ENCODE data around the gene PAX8.
A peak's percentile ranks its signal among the peaks of the same experiment; 100 is the strongest.

PAX8 gene

DNA sequence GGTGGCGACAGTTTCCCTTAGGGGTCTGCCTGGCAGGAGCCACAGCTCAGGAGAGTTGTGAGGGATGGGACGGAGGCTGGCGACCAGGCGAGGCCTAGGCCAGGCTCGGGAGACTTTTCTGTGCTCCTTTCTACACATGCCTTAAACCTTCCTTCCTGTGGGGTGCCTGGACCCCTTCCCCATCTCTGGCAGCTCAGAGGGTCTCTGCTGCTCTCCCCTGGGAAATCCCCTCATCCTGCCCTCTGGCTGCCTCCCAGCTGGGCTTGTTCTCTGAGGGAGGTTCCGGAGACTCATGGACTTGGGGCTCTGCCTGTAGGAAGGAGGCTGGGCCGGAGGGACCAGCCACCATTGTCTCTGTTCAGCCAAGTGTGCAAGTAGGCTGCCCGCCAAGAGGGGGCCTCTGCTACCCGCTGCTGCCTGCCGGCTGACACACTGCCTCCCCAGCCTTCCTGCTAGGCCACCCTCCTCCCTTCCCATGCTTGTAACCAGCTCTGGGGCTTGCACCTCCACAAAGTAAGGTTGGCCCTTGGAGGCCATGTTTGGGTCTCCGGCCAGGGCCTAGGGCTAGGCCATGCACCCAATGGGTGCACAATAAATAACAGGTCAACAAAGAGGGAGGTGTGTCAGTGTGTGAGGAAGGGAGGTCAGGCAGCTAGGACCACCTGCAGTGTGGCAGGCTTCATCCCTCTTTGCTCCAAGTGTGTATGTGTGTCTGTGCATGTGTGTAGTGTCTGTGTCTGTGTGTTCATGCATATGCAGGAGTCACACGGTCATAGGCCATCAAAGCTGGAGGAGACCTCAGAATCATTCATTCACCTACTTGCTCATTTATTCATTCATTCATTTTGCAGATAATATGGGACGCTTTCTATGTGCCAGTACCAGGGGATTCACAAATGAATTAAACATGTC lies 76.2 kb downstream of the PAX8 start:
- DNase-seq: no peak

GRCh38 chr2:113201496-113202304 lies 77.0 kb downstream of the PAX8 start:
- DNase-seq: no peak

GRCh38 chr2:113200736-113201490 lies 77.8 kb downstream of the PAX8 start:
- no peak for DNase-seq

GRCh38 chr2:113200236-113200635 lies 78.5 kb downstream of the PAX8 start:
- no peak for DNase-seq

DNA sequence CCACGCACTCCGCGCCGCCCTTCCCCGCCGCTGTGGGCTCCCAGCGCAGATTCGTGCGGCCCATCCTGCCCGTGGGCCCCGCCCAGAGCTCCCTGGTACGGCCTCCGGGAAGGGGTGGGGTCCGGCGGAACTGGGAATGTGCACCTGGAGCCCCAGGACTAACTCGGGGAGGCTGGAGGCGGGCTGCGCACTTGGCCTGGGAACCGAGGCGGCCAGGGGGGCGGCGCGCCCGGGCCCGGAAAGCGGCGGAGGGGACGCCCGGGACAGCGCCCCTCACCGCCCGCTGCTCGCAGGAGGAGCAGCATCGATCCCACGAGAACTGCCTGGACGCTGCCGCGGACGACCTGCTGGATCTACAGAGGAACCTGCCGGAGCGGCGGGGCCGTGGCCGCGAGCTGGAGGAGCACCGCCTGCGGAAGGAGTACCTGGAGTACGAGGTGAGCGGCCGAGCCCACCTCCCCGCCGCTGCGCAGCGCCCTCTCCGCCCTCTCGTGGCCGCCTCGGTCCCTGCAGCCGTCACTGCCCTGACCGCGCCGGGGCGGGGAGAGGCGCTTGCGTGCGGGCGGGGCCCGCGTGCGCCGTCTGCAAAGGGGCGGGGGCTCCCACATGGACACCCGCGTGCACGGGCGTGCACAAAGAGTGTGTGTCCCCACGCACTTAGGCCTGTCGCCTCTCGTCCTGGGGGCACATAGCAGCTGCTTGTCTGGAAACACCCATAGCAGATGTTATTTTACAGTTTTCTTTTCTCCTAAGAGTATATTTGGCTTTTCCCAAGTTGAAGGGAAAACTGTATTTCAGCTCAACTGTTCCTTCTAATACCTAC lies 79.7 kb downstream of the PAX8 start:
- peak; percentile 72 for DNase-seq

- DNase-seq: no peak
Measured at GRCh38 chr2:113198048-113198789, 80.5 kb downstream of the PAX8 start.

- DNase-seq: no peak
Measured at GRCh38 chr2:113197347-113198047, 81.2 kb downstream of the PAX8 start.

DNA sequence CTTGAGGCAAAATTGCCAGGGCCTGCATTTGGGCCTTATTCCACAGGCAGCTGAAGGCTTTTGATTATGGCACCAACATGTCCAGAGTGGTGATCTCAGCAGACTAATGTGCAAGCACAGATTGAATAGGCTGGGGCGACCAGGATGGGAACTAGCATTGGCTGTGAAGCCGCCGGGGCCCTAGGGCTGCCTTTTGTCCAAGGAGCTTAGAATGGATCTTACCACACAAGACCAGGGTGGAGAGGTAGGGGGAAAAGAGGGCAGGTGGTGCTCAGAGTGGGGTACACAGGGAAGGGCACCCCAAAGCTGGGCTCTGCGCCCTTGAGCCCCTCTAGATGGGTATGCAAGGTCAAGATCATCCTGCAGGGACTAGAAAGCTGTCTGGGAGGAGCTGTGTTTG lies 81.9 kb downstream of the PAX8 start:
- no peak for DNase-seq

GRCh38 chr2:113195923-113196501 lies 82.7 kb downstream of the PAX8 start:
- no peak for DNase-seq

DNA sequence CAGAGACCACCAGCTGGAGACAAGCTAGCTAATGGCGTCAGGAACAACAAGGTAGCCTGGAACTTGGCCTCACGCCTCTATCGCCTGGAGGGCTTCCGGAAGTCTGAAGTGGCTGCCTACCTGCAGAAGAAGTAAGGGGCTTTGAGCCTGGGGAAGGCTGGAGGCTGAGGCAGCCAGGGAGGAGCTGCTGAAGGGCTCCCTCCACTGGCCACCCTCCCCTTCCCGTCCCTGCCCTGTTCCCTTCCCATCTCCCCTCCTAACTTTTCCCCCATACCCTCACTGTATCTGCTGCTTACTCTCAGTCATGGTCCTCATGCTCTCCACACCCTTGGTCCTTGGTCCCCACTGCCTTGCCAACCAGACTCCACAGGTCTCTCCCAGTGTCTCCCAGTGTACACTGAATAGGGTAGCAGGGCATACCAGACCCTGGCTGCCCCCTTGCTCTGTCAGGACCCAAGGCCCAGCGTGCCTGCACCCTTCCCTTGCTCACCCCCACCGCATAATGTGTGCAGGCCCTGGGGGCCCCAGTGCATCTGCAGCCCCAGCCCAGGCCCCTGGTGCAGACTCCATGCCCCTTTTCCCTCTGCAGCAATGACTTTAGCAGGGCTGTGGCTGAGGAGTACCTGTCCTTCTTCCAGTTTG lies 86.1 kb downstream of the PAX8 start:
- DNase-seq: no peak

GRCh38 chr2:113190871-113191270 lies 87.8 kb downstream of the PAX8 start:
- no peak for DNase-seq

DNA sequence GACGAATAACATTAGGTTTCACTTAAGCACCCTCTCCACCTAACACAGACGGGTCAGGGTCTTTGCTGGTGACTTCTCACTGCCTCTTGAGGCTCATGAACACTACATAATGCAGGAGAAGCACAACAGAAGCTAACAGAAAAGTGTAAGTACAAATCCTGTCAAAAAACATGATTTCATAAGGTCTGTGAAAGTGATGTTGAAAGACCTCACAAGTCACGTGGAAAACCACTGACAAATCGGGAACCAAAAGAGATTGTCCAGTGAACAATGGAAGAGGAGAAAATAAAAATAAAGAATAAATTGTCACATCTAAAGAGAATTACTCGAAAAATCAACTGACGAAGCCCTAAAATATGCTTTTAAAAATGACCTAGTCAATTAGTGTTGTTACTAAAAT lies 91.0 kb downstream of the PAX8 start:
- no peak for DNase-seq

DNA sequence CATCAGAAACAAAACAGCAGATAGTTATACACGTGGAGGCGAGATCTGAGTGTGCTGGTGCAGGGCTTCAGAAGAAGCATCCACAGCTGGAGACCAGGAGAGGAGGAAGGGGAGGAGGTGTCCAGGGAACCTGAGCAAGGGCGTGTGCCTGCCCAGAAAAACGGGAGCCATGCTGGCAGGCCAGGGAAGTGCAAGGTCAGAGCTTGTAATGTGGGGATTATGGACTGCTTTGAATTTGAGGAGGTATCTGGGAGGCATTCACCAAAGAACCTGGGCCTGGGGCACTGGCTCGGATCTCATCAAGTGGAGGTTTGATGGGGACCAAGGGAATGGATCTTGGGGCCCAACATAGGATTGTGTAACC lies 92.3 kb downstream of the PAX8 start:
- no peak for DNase-seq

DNA sequence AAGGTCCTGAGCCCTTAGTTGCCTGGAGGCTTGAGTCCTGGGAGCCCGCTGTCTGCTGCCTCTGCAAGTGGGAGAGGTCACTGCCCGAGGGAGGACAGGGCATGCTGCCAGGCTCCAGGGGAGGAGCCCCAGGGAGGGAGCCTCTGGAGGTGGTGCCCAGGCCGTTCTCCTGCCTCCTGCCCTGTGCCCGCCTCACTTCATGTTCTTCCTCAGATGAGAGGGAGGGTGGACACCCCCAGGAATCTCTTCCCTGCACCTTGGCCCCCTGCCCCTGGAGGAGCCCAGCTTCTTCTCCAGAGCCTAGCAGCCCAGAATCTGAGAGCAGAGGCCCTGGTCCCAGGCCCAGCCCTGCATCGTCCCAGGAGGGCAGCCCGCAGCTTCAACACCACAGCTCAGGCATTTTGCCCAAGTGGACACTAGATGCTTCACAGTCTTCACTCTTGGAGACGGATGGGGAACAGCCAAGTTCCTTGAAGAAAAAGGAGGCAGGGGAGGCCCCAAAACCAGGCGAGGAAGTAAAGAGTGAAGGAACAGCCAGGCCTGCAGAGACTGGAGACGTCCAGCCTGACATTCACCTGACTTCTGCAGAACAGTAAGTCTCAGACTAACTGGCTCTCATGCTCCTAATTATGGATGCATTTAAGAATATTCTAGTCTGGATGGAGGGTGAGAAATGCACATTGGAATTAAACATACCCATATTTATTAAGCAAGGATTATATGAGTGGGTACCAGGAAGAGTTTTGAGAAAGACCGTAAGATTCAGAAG lies 92.9 kb downstream of the PAX8 start:
- no peak for DNase-seq

- DNase-seq: no peak
Measured at GRCh38 chr2:113184531-113185230, 94.0 kb downstream of the PAX8 start.

DNA sequence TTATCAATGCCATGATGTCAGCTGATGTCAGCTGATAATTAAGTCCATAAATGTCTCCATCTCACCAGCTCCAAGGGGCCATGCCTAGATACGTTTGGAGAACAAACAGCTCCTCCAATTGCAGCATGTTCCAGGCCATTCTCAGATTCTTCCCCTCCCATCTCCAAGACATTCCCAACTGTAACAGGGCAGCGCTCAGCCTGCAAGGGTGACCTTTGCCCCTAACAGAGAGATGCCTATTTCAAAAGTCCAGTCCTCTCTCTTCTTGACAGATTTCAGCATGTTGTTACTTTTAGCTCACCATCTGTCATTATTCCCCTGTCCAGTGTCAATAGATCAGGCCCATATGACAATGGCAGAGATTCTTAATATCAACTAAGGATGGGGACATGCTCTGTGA lies 95.0 kb downstream of the PAX8 start:
- no peak for DNase-seq

DNA sequence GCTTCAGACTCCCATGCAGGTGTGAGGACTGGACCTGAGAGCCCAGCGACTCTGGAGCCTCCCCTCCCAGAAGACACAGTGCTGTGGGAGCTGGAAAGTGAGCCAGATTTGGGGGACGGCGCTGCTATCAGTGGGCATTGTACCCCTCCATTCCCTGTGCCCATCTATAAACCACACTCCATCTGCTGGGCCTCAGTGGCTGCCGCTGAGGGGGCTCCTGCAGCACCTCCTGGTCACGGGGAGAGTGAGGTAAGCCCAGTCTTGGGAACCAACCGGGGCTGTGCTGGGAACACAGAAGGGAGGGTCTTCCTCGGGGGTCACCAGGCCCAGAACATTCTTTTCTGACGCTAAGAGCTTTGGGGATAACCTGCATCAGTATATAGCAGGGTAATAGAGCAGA lies 95.5 kb downstream of the PAX8 start:
- no peak for DNase-seq

DNA sequence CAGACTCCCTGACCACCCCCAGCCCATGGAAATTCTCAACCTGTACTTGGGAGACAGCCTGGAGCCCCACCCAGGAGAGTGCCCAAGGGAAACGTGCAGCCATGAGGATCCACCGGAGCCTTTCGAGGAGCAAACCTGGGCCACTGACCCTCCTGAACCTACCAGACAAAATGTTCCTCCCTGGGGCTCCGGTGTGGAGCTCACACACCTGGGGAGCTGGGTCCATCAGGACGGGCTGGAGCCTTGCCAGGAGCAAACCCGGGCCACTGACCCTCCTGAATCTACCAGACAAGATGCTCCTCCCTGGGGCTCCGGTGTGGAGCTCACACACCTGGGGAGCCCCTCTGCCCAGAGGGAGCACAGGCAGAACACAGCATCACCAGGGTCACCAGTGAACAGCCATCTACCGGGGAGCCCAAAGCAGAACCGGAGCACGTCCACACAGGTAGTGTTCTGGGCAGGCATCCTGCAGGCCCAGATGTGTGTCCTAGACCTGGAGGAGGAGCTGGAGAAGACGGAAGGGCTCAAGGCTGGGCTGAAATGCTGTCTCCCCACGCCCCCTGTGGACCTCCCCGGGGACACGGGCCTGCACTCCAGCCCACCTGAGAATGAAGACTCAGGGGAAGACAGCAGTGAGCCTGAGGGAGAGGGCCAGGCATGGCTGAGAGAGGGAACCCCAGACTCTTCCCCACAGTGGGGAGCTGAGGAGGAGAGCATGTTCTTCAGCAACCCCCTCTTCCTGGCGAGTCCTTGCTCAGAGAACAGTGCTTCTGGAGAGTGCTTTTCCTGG lies 96.1 kb downstream of the PAX8 start:
- DNase-seq: no peak

Measured in activated CD4-positive, alpha-beta T cell treated with anti-CD3 and anti-CD28 coated beads, Interleukin-2, amount 50 U/mL, for 16 hours (primary cell).